Glutamatergic neuron (in vitro differentiated cells): ENCODE results near the gene PPM1B. TPM values are rescaled to one million over a fixed set of nuclear protein-coding genes. Genes with fewer than 3 reads are reported as not detected.
"Not testable (repeated sequence)": the region's sequence is repeated elsewhere in the genome, so short reads cannot be mapped to it uniquely, and the experiment has no call there.

Source experiments
- DNase-seq: peaks from one replicate; pipeline ENCODE4 v3.0.0; 2022
- H3K27ac Mint-ChIP-seq: one replicate; pipeline ENCODE4 v1.8.0; 2020; ENCODE audit warnings: mild to moderate bottlenecking, mixed read lengths, inconsistent platforms; ENCODE audit not compliant: unreplicated experiment
- H3K27me3 Mint-ChIP-seq: one replicate; pipeline ENCODE4 v1.8.0; 2020; ENCODE audit warnings: mild to moderate bottlenecking, moderate library complexity, mixed read lengths, inconsistent platforms; ENCODE audit not compliant: unreplicated experiment
- H3K36me3 Mint-ChIP-seq: one replicate; pipeline ENCODE4 v1.8.0; 2020; ENCODE audit warnings: mild to moderate bottlenecking, mixed read lengths, inconsistent platforms; ENCODE audit not compliant: unreplicated experiment
- H3K4me1 Mint-ChIP-seq: one replicate; pipeline ENCODE4 v1.8.0; 2020; ENCODE audit warnings: mild to moderate bottlenecking, low read depth, mixed read lengths, inconsistent platforms; ENCODE audit not compliant: unreplicated experiment
- H3K4me3 Mint-ChIP-seq: one replicate; pipeline ENCODE4 v1.8.0; 2020; ENCODE audit warnings: mild to moderate bottlenecking, mixed read lengths, inconsistent platforms; ENCODE audit not compliant: unreplicated experiment
- H3K9me3 Mint-ChIP-seq: one replicate; pipeline ENCODE4 v1.8.0; 2020; ENCODE audit warnings: mild to moderate bottlenecking, moderate library complexity, mixed read lengths, inconsistent platforms; ENCODE audit not compliant: unreplicated experiment
- total RNA-seq: library from RNA; stranded (reverse); fragmentation: NEBNext Ultra II Directional; extraction: Animal tissue kit (Norgen Biotek cat#: 25700); gene quantifications from one replicate; pipeline ENCODE4 v1.2.1, GENCODE V29; 2021; ENCODE audit not compliant: unreplicated experiment
- TF ChIP-seq, protein P1 (sequence below): fragments of 200-600 bp; sonication (generic); IDR thresholded peaks from one replicate; pipeline ENCODE4 v1.5.0; 2021; ENCODE audit not compliant: partially characterized antibody, unreplicated experiment

The PPM1B gene
- total RNA-seq, 1 donor from 2014 or later, result 49.2 TPM

- TF ChIP-seq, protein P1, sequence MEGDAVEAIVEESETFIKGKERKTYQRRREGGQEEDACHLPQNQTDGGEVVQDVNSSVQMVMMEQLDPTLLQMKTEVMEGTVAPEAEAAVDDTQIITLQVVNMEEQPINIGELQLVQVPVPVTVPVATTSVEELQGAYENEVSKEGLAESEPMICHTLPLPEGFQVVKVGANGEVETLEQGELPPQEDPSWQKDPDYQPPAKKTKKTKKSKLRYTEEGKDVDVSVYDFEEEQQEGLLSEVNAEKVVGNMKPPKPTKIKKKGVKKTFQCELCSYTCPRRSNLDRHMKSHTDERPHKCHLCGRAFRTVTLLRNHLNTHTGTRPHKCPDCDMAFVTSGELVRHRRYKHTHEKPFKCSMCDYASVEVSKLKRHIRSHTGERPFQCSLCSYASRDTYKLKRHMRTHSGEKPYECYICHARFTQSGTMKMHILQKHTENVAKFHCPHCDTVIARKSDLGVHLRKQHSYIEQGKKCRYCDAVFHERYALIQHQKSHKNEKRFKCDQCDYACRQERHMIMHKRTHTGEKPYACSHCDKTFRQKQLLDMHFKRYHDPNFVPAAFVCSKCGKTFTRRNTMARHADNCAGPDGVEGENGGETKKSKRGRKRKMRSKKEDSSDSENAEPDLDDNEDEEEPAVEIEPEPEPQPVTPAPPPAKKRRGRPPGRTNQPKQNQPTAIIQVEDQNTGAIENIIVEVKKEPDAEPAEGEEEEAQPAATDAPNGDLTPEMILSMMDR, result no peak
- H3K27me3 Mint-ChIP-seq, result peaks cover 1% of the 10 kb centered on the region
- no peaks in the 10 kb centered on the region for H3K9me3 Mint-ChIP-seq
- H3K4me3 Mint-ChIP-seq, result no peak overlapping the region
- H3K27ac Mint-ChIP-seq, result no peak overlapping the region
- no peak for DNase-seq
- no peaks in the 10 kb centered on the region for H3K4me1 Mint-ChIP-seq
- H3K36me3 Mint-ChIP-seq, result peaks cover 8% of the 10 kb centered on the region
These were observed 79.2 kb downstream of the PPM1B start for GRCh38 chr2:44247924-44248323.

DNA sequence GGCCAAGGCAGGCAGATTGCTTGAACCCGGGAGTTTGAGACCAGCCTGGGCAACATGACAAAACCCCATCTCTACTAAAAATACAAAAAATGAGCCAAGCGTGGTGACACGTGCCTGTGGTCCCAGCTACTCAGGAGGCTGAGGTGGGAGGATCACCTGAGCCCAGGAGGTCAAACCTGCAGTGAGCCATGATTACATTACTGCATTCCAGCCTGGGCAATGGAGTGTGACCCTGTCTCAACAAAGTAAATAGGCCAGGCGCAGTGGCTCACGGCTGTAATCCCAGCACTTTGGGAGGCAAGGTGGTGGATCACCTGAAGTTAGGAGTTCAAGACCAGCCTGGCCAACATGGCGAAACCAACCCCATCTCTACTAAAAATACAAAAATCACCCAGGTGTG is 80.6 kb downstream of the PPM1B start:
- H3K4me3 Mint-ChIP-seq, H3K27me3 Mint-ChIP-seq, DNase-seq, H3K36me3 Mint-ChIP-seq, H3K9me3 Mint-ChIP-seq, H3K27ac Mint-ChIP-seq, H3K4me1 Mint-ChIP-seq: not testable (repeated sequence)

GRCh38 chr2:44250376-44250775 is 81.7 kb downstream of the PPM1B start:
- peaks cover 1% of the 10 kb centered on the region for H3K9me3 Mint-ChIP-seq
- H3K27ac Mint-ChIP-seq, result no peak overlapping the region
- DNase-seq, result no peak
- peaks cover 1% of the 10 kb centered on the region for H3K27me3 Mint-ChIP-seq
- H3K4me3 Mint-ChIP-seq, result no peak overlapping the region
- H3K36me3 Mint-ChIP-seq, result peaks cover 9% of the 10 kb centered on the region
- TF ChIP-seq, protein P1, result no peak
- no peaks in the 10 kb centered on the region for H3K4me1 Mint-ChIP-seq

- no peaks in the 10 kb centered on the region for H3K4me1 Mint-ChIP-seq
- H3K9me3 Mint-ChIP-seq, result peaks cover 3% of the 10 kb centered on the region
- TF ChIP-seq, protein P1, result no peak
- peaks cover 9% of the 10 kb centered on the region for H3K36me3 Mint-ChIP-seq
- no peak for DNase-seq
- peaks cover 1% of the 10 kb centered on the region for H3K27me3 Mint-ChIP-seq
- no peak overlapping the region for H3K4me3 Mint-ChIP-seq
- H3K27ac Mint-ChIP-seq, result no peak overlapping the region
These were observed 85.3 kb downstream of the PPM1B start for GRCh38 chr2:44254023-44254422.

GRCh38 chr2:44255704-44256103 is 87.0 kb downstream of the PPM1B start:
- not testable (repeated sequence) for H3K4me1 Mint-ChIP-seq

DNA sequence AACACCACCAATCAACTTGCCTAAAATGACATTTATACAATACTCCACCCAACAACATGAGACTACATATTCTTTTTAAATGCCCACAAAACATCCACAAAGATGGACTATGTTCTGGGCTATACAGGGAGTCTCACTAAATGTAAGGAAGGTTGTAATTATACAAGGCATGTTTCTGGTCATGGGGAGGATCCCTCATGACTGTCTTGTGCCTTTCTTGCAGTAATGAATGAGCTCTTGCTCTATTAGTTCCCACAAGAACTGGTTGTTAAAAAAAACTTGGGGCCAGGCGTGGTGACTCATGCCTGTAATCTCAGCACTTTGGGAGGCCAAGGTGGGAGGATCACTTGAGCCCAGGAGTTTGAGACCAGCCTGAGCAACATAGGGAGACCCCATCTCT is 89.1 kb downstream of the PPM1B start:
- not testable (repeated sequence) for DNase-seq, H3K36me3 Mint-ChIP-seq, H3K27me3 Mint-ChIP-seq, H3K9me3 Mint-ChIP-seq, H3K4me1 Mint-ChIP-seq, H3K27ac Mint-ChIP-seq, H3K4me3 Mint-ChIP-seq

More at GRCh38 chr2:44255704-44256103, 87.0 kb downstream of the PPM1B start:
- not testable (repeated sequence) for H3K27ac Mint-ChIP-seq, H3K27me3 Mint-ChIP-seq, H3K4me3 Mint-ChIP-seq, H3K36me3 Mint-ChIP-seq, H3K9me3 Mint-ChIP-seq, DNase-seq
